SH-SY5Y (cell line): ENCODE results near the gene ALAS2.

Experiments used
- GATA2 ChIP-seq: IDR thresholded peaks from 2 replicates; pipeline ENCODE4 v1.6.1; 2011; ENCODE audit warnings: mild to moderate bottlenecking, low read depth, low read length
- GATA3 ChIP-seq: IDR thresholded peaks from 2 replicates; pipeline ENCODE4 v1.6.1; 2011; ENCODE audit warnings: low read depth, mild to moderate bottlenecking, low read length, moderate library complexity

DNA sequence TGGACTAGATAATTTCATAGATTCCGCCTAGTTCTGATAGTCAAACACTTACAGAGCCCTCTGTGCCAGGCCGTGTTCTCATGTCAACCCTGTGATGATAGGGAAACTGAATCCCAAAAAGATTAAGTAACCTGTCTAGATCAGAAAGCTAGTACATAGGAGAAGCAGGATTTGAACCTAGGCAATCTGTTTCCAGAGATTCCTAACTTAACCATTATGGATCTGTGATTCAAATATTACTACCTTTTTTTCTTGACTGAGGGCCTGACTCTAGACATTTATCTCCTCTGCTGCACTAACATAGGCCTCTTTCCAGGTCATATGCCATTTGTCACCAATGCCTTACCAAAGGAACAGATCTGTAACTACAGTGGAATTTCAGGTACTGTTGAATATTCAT is 1.5 kb downstream of the ALAS2 start:
- no peak for TF ChIP-seq GATA2
- no peak for TF ChIP-seq GATA3
